ENCODE measurements around the gene SRP9. TPM values are rescaled to one million over a fixed set of nuclear protein-coding genes. Genes with fewer than 3 reads are reported as not detected.
"Not testable (repeated sequence)": the region's sequence is repeated elsewhere in the genome, so short reads cannot be mapped to it uniquely, and the experiment has no call there.

SRP9 gene
- total RNA-seq, 1 donor from 2014 or later = 344 TPM

GRCh38 chr1:225750875-225751824, 26.5 kb upstream of the SRP9 start:
- Histone ChIP-seq H3K36me3 (ENCODE audit: control insufficient read depth, insufficient read depth, low read length) (no peaks in the 10 kb centered on the region), H3K4me3 (ENCODE audit: low read depth, low read length) (no peak overlapping the region), H3K27me3 (ENCODE audit: control insufficient read depth, insufficient read depth, low read length) (no peaks in the 10 kb centered on the region)
- no peak for DNase-seq (ENCODE audit: low read depth)
- TF ChIP-seq CTCF (IDR thresholded peaks at IDR 0.05; ENCODE audit: insufficient read depth, low read length, poor library complexity, severe bottlenecking) = no peak

GRCh38 chr1:225752245-225752644, 25.4 kb upstream of the SRP9 start:
- Histone ChIP-seq H3K36me3 (ENCODE audit: control insufficient read depth, insufficient read depth, low read length) (no peaks in the 10 kb centered on the region), H3K27me3 (ENCODE audit: control insufficient read depth, insufficient read depth, low read length) (no peaks in the 10 kb centered on the region), H3K4me3 (ENCODE audit: low read depth, low read length) (no peak overlapping the region)
- no peak for TF ChIP-seq CTCF (IDR thresholded peaks at IDR 0.05; ENCODE audit: insufficient read depth, low read length, poor library complexity, severe bottlenecking)
- DNase-seq (ENCODE audit: low read depth) = no peak

- TF ChIP-seq CTCF (IDR thresholded peaks at IDR 0.05; ENCODE audit: insufficient read depth, low read length, poor library complexity, severe bottlenecking) = no peak
- no peak for DNase-seq (ENCODE audit: low read depth)
Measured at GRCh38 chr1:225754940-225755641, 22.5 kb upstream of the SRP9 start.

GRCh38 chr1:225755671-225756319, 21.8 kb upstream of the SRP9 start:
- H3K4me3 ChIP-seq (ENCODE audit: low read depth, low read length) = no peak overlapping the region
- no peak for TF ChIP-seq CTCF (IDR thresholded peaks at IDR 0.05; ENCODE audit: insufficient read depth, low read length, poor library complexity, severe bottlenecking)
- no peak for DNase-seq (ENCODE audit: low read depth)
- no peaks in the 10 kb centered on the region for H3K27me3 ChIP-seq (ENCODE audit: control insufficient read depth, insufficient read depth, low read length)
- no peaks in the 10 kb centered on the region for H3K36me3 ChIP-seq (ENCODE audit: control insufficient read depth, insufficient read depth, low read length)

More at GRCh38 chr1:225754940-225755641, 22.5 kb upstream of the SRP9 start:
- no peaks in the 10 kb centered on the region for H3K27me3 ChIP-seq (ENCODE audit: control insufficient read depth, insufficient read depth, low read length)
- H3K36me3 ChIP-seq (ENCODE audit: control insufficient read depth, insufficient read depth, low read length) = no peaks in the 10 kb centered on the region
- H3K4me3 ChIP-seq (ENCODE audit: low read depth, low read length) = no peak overlapping the region

- TF ChIP-seq CTCF (IDR thresholded peaks at IDR 0.05; ENCODE audit: insufficient read depth, low read length, poor library complexity, severe bottlenecking) = no peak
- no peak overlapping the region for H3K4me3 ChIP-seq (ENCODE audit: low read depth, low read length)
- no peak for DNase-seq (ENCODE audit: low read depth)
- no peaks in the 10 kb centered on the region for H3K27me3 ChIP-seq (ENCODE audit: control insufficient read depth, insufficient read depth, low read length)
- no peaks in the 10 kb centered on the region for H3K36me3 ChIP-seq (ENCODE audit: control insufficient read depth, insufficient read depth, low read length)
Measured at GRCh38 chr1:225757927-225758656, 19.5 kb upstream of the SRP9 start.

GRCh38 chr1:225759972-225760371, 17.7 kb upstream of the SRP9 start:
- H3K36me3 ChIP-seq (ENCODE audit: control insufficient read depth, insufficient read depth, low read length); H3K27me3 ChIP-seq (ENCODE audit: control insufficient read depth, insufficient read depth, low read length); H3K4me3 ChIP-seq (ENCODE audit: low read depth, low read length); DNase-seq (ENCODE audit: low read depth): not testable (repeated sequence)
